Smooth muscle cell of the brain vasculature (primary cell): ENCODE data around the gene SRXN1.

Experiments used
- DNase-seq: peaks from one replicate; pipeline ENCODE4 v3.0.0-alpha.2; 2012; ENCODE audit warnings: low read depth, low spot score

The SRXN1 gene

DNA sequence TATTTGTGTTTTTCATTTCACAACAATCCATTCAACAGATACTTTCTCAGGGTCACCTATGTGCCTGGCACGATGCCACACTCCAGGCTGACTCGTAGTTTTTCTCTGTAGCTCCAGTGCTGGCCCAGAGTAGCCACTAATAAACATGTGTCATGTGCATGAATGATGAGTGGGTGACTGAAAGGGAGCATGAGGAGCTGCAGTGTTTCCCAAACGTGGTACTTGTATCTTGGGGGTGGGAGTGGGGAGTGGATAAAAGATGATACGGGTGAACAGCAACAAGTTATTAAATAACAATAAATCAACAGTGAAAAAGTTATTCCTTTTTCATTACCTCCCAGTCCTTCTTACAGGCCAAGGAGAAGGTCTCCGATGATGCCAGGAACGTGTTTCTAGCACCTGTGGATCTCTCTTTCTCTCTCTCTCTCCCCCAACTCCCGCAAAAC, 17.1 kb downstream of the SRXN1 start:
- DNase-seq = no peak

DNA sequence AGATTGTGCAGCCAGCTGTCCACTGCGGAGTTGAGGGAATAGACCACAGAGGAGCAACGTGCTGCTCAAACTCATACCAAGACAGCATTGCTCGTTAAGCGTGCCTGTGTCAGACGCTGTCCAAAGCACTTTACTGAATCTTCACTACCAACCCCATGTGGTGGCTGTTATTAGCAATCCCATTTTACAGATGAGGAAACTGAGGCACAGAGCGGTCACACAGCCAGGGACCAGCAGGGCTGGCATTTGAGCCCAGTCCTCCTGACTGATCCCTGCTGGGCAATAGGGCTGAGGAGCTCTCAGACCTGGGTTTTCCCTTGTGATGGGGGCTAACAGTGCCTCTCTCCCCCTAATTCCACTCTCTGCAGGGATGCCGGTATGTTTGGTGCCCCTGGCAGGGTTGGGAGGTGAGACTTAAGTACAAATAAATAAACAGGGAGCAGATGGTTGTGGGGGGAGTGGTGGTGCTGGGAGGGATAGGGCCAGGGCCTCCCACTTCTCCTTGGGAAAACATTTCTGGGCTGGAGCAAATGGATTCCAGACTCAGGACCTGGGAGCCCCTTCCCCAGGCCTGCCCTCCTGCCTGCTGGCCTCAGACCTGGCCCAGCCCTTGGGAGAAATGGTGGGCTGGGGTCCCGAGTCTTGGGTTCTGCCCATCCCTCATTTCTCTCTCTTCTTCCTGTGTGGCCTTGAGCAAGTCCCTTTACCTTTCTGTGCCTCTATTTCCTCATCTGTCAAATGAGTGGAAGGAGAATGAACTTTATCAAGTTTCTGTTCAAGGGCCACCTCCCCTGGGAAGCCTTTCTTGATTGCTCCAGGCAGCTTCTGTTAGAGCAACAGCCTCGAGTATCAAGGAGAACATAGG, 17.7 kb downstream of the SRXN1 start:
- no peak for DNase-seq

DNA sequence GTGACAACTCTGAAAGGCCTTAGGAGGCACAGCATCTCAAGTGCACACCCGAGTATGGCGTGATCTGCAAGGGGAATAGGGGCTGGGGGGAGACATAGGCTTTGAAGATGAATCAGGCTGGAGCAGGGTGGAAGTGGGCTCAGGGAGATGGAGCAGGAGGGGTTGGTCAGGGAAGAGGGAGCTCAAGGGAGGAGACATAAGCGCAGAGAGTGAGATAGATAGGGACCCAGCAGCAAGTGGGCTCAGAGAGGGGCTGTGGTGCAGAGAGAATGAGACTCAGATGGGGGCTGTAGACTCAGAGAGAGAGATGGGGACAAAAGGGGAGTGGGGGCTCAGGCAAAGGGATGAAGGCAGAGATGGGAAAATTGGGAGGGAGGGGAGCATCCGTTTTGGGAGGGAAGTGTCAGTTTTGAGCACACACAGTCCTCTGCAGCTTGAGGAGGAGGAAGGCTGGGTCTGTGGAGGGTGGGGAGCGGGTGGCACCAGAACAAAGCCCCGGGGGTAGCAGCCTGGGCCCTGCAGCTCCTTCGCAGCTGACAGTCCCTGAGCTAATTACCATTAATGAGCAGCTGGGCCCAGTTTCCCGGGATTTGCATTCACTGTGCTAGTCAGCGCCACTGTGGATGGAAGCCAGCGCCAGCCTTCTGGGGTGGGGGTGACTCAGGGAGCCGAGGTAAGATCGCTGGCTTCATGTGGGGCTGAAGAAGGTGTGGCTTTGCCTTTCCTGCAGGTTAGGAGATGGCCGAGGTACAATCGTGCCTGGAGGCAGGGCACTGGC, 18.7 kb downstream of the SRXN1 start:
- DNase-seq = no peak

DNA sequence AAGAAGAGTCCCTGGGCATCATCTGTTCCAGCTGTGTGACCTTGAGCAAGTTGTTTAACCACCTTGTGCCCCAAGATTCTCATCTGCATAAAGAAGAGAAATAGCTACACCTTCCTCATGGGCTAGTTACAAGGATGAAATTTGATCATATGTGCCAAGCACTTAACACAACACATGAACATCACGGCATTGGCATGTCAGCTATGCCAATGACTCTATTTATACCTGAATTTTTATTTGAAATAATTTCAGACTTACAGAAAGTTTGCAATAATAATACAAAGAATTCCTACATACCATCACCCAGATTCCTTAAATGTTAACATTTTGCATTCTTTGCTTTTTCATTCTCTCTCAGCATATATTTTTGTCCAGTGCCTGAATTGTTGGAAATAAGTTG, 21.9 kb downstream of the SRXN1 start:
- no peak for DNase-seq

DNA sequence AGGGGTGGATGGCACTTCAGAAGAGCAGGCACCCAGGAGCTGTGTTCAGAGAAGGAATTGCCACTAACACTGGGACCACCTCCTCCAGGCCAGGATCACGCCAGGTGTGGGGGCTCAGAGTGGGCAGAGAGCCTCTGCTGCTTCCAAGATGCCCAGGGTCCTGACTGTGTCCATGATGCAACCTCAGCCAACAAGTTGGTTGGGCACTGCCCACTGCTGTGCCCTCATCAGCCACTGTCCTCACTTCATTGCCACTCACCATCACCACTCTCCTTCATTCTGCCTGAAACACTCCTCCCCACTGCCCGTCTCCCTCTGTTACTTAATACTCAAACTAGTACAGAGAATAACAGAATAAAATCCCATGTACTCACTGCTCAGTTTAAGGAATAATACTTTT, 26.4 kb downstream of the SRXN1 start:
- no peak for DNase-seq

DNA sequence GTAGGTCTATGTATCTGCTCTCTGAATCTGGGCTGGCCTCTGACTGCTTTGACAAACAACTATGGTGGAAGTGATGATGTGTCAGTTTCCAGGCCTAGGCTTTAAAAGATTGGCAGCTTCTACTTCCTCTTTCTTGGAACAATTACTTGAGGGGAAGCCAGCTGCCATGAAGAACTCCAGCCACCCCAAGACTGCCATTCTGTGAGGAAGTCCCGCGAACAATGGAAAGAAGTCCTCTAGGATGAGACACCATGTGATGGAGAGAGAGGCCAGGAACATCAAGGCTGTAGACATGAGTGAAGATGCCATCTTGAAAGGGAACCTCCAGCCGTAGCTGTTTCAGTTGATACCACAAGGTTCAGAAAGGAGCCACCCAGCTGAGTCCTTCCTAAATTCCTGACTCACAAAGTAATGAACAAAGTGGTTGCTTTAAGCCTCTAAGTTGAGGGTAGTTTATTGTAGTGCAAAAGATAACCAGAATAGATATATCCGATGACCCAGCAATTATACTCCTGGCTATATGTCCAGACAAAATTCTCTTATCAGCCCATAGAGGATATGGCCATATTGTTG, 27.6 kb downstream of the SRXN1 start:
- no peak for DNase-seq

DNA sequence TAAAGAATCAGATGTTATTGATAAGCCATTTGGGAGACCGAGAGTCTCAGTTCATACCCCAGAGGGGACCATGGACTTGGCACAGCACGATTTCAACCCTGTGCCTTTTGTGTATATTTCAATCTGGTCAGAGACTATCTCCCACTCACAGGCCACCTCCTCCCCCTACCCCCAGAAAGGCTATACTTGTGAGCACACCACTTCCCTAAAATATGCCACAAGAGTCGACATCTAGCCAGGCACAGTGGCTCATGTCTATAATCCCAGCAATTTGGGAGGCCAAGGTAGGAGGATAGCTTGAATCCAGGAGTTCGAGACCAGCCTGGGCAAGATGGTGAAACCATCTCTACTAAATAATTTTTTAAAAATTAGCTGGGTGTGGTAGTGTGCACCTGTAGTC, 29.3 kb downstream of the SRXN1 start:
- DNase-seq = no peak

DNA sequence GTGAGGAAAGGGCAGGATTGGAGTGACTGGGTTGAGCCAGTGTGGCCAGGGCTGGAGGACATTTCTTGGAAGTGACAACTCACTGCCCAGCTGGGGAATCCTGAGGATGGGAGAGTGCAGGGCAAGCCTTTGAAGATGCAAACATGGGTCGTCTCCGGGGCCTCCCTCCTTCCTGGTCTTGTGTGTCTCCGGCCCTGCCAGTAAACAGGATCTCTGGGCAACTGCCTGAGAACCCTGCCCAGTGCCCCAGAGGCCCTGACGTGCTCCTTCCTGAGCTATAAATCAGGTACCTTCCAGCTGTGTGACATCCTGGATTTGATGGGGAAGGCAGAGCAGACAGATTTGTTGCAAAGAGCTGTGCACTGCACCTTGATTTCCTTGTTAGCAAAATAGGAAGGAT, 30.0 kb downstream of the SRXN1 start:
- DNase-seq = no peak

DNA sequence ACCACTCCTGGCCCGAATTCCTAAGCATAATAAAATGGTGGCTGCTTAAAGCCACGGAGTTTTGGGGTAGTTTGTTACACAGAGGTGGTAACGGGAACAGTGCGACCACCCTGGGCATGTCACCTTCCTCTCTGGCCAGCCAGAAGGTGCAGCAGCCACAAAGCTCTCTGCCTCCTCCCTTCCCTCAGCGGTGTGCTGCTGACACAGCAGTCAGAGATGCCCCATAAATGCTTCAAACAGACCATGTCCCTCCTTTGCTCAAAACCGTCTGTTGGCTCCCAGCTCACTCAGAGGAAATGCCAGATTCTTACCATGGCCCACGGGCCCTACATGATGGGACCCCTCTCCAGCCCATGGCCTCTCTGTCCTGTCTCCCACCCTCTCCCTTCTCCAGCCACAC, 30.8 kb downstream of the SRXN1 start:
- DNase-seq = no peak

DNA sequence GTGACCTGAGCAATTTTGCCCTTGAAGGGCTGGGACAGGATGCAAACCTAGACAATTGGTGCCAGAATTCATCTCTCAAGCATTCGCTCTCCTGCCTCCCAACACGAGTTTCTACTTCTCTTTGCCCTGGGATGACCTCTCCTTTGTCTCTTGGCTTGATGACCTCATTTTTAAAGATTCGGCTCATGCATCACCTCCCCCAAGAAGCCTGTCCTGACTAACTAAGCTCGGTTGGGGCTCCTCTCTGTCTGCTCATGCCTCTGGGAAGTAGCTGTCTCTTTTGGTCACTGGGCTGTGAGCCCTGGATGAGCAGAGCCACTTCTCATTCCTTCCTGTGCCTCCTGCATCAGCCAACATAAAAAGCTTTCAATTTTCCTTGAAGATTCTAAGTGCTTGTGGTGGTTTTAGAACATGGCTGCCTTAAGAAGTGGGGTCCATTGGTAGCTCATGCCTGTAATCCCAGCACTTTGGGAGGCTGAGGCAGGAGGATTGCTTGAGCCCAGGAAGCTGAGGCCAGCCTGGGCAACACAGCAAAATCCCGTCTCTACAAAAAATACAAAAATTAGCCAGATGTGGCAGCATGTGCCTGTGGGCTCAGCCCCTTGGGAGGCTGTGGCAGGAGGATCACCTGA, 31.8 kb downstream of the SRXN1 start:
- DNase-seq = no peak

DNA sequence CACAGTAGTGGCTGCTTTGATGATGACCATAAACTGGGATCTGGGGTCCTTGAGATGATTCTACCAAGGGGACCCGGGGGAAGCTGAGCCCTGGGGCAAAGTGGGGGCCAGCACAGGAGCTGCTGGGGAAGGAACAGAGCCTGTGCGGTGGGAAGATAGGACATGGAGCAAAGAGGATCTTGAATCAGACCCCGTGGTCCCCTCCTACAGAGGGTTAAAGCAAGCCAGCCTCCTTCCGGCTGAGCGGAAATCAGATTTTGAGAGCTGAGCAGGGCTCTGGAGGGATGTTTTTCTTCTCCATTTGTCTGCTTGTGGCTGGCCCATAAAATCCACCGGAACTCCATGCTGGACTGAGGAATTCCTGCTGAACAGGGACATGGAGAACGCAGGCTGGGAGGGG, 32.8 kb downstream of the SRXN1 start:
- no peak for DNase-seq

DNA sequence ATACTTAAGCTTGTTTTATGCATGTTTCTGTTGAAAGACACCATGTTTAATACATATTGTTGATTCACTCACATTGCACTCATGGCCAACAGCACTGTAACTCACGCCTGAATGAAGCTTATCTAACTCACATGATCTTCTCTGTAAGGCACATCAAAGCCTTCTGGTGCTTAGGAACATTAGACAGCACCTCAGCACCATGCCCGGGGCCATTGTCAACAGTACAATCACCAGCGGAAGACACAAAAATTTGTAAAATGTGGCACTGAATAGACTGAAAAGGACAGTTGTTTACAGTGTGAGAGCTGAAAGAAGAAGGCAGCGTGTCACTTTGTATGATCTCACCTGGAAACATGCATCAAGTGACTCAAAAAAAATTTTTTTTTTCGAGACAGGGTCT, 34.0 kb downstream of the SRXN1 start:
- no peak for DNase-seq

DNA sequence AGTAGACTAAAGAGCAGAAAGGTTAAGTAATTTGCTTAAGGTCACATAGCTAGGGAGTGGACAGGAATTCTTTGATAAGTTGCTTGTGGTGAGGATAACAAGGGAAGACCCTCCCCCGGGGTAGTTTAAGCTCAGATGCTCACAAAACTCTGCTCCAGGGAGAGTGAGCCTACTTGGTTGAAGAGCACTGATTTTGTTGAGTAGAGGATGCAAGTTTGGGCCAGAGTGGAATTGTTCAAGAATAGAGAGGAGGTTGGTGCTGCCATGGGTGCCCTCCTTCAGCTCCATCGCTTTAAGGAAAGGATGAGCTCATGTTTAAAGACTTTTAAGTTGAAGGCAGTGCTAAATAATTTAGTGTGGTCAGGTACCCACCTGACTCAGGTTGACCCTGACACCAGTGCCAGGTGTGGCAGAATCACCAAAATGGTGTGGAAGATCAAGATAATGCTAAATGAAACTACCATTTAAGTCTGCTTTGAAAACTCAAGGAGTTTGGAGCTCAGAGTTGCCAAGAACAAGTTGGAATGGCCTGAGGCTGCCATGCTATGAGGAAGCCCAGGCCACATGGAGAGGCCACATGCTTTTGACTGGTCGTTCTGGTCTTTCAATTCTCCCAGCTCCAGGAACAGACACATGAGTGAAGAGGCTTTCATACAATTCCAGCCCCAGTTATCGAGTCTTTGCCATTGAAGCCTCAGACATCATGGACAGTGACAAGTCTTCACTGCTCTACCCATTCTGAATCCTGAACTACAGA, 34.9 kb downstream of the SRXN1 start:
- DNase-seq = no peak

DNA sequence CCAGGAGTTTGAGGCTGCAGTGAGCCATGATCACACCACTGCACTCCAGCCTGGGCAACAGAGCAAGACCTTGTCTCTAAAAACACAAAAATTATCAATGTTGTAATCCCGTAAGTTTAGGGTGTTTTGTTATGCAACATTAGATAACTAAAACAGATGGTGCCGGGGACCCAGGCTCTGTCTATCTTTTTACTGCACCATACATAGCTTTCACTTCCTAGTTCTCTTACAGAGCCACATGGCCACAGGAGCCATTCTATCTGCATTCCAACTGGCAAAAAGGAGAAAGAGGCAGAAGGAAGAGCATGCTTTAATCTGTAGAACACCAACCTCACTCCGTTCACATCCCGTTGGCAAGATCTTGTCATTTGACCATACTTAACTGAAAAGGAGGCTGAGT, 37.5 kb downstream of the SRXN1 start:
- no peak for DNase-seq

DNA sequence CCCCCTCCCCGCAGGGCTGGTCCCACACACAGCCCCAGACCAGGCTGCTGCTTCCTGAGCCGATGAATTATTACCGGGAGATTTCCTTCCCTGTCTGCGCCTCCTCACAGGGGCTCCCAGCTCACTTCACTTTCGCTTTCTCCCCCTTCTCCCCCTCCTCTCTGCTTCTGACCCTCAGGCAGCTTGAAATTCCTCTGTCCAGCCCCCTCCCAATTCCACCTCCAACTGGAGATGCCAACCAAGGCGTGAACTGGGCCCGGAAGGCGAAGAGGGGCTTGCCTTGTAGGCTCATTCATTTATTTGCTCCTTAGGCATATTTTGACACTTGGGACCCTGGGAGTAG, 41.2 kb downstream of the SRXN1 start:
- no peak for DNase-seq

DNA sequence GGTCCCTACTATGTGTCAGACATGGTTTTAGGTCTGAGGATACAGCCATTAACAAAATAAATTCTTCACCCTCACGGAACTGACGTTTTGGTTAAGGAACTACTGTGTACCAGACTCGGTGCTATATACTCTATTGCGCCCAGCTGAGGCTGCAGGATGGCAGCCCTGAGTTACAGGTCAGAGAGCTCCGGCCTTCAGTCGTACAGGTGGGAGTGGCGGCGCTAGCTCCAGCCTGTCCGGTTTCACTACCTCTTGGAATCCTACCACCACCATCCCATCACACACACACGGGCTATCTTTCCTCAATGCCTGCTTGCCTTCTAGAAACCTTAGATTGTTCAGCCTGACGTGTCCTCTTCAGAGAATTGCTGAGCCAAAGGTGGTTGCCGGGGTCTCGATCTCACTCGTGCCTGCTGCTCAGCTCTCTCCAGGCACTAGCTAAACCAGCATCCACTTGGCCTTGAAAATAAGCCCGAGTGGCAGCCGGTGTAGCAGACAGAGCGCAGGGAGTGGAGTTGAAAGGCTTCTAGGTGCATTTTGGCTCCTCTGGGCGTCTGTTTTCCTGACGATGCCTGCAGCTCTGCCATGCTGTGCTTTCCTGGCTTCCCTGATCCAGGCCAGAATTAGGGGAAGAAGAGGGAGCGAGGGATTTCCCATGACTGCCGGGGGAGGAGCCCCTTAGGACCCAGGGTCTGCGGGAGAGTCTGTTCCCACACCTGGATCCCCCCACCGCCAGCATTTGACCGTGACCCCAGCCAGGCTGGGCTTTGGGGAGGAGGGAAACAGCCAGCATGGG, 41.8 kb downstream of the SRXN1 start:
- no peak for DNase-seq

DNA sequence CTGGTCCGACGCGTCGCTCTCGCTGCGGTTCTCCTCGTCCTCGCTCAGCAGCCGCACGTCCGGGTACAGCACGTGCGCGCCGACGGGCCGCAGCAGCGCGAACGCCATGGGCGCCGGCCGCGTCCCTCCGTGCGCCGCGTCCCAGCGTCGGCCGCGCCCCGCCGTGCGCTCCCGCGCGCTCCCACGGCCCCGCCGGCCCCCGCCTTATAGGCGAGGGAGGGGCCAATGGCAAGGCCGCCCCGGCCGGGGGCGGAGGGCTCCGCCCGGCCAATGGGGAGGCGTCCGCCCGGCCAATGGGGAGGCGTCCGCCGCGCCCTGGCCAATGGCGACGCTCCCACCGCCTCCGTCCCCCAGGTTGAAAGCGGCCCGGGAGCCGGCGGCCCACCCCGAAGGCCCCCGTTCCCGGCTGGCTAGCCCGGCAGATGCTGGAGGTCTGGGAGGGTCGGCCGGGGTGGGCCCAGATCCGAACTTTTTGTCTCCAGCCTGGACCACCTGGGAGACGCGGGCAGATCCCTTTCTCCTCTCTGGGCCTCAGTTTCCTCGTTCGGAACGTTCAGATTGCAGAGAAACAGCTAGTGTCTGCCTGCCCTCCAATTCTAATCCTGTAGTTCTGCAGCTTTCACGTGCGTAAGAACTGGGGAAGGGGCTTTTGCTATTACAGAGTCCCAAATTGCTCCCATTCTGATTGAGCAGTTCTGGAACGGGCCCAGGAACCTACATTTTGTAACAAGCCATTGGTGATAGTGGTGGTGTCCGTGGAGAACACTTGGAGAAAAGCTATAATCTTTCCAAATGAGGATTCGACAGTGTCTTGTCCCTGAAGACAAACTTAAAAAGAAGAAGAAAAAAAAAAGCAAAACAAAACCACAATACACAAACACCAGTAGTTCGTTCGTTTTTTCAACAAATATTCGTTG, 42.6 kb downstream of the SRXN1 start, which contains the start of gene TCF15:
Gene TCF15, minus strand, starts transcription at position 180 of the 917 bp plus-strand sequence. Its CDS starts 72 bp downstream, at position 108.
- no peak for DNase-seq

DNA sequence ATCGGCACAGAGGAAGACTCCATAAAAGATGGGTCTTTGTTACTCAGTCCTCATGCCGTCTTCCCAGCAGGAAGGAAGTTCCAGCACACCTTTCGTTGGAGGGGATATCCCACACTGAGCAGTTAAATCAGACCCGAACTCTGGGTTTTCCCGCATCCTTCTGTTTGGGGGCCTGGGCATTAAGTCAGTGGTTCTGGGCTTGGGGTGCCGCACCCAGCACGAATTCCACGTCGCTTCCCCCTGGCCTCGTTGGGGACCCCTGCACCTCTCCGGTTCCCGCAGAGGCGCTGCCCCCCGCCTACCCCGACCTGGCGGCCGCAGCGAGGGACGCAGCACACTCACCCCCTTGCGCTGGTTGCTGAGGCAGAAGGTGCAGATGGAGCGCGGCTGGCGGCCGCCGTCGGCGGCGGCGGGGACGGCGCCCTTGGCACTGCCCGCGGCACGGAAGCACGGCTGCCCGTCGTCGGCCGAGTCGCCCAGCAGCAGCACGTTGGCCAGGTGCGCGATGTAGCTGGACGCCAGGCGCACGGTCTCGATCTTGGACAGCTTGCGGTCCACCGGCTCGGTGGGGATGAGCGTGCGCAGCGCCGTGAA, 43.5 kb downstream of the SRXN1 start:
- no peak for DNase-seq

DNA sequence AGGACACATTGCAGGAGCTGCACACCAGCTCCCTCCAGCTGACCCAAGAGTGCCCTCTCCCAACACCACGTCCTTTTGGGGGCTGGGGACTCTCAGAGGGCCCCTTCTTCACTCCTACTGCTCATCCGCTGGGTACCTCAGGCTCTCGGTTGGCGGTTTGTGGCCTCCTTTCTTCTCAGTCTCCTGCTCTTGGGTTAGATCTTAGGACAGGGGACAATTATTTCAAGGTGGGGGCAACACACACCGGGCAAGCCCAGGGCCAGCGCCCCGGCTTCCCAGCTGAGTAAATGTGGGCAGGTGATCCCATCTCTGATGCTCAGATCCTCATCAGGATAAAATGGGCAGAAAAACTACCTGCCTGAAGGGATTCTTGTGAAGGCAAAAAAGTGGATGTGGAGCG, 44.0 kb downstream of the SRXN1 start:
- DNase-seq = no peak
